ENCODE measurements around the gene FOXP1.

Gene FOXP1

DNA sequence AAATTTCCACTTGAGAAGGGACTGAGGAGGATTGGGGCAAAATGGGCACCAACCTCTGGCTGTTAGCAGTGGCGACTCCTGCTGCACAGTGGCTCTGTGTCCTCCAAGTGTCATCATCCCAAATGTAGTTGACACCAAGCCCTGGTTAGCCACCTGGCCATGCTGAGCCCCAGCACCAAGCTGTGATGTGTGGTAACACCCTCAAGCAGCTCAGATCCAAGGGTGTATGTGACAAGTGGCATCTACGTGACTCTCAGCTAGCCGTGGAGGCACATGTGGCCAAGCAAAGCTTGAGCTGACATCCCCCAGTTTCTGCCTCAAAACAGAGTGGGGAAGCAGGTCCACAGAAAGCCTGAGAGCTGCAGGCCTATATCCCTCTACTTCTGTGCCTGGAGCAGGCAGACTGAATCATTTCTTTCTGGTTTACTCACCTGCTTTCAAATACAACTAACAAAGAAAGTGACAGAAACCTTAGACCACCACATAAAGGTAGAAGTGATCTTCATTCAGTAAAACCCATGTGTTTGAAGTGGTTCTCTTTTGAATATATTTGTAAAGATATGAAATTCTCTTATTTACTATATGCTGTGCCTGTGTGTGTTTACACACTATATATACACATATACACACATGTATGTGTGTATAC lies 40.0 kb downstream of the FOXP1 start:
- Histone ChIP-seq H3K79me2 (ENCODE audit: insufficient read depth, low read length) (peaks cover 55% of the 10 kb centered on the region), H4K20me1 (ENCODE audit: insufficient read depth, low read length) (no peaks in the 10 kb centered on the region), H3K4me3 (ENCODE audit: low read depth, low read length, poor library complexity, severe bottlenecking) (peak overlapping the region; percentile 61), H3K9me2 (ENCODE audit: low read depth, low read length) (no peaks in the 10 kb centered on the region), H3K9me3 (ENCODE audit: low read length) (no peaks in the 10 kb centered on the region), H3K36me3 (ENCODE audit: insufficient read depth, low read length) (peaks cover 26% of the 10 kb centered on the region), H3K27me3 (ENCODE audit: insufficient read depth, low read length) (no peaks in the 10 kb centered on the region), H2AFZ (ENCODE audit: low read length) (no peak overlapping the region), H3K9ac (ENCODE audit: low read length) (peak overlapping the region; percentile 74), H3K4me2 (ENCODE audit: low read length) (peak overlapping the region; percentile 89), H3K27ac (ENCODE audit: low read depth, low read length, poor library complexity, severe bottlenecking) (peak overlapping the region; percentile 98), H3F3A (ENCODE audit: insufficient read depth, low read length) (0 out of 2 replicates have a peak, but pooled peaks cover 5% of the 10 kb centered on the region), H3K4me1 (ENCODE audit: insufficient read depth, low read length, severe bottlenecking) (peaks cover 89% of the 10 kb centered on the region)
- TF ChIP-seq, protein P1, sequence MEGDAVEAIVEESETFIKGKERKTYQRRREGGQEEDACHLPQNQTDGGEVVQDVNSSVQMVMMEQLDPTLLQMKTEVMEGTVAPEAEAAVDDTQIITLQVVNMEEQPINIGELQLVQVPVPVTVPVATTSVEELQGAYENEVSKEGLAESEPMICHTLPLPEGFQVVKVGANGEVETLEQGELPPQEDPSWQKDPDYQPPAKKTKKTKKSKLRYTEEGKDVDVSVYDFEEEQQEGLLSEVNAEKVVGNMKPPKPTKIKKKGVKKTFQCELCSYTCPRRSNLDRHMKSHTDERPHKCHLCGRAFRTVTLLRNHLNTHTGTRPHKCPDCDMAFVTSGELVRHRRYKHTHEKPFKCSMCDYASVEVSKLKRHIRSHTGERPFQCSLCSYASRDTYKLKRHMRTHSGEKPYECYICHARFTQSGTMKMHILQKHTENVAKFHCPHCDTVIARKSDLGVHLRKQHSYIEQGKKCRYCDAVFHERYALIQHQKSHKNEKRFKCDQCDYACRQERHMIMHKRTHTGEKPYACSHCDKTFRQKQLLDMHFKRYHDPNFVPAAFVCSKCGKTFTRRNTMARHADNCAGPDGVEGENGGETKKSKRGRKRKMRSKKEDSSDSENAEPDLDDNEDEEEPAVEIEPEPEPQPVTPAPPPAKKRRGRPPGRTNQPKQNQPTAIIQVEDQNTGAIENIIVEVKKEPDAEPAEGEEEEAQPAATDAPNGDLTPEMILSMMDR (IDR thresholded peaks at IDR 0.05; ENCODE audit: low read length), result no peak
- no peak for TF ChIP-seq EZH2 (IDR thresholded peaks at IDR 0.05; ENCODE audit: borderline replicate concordance, low read length)

DNA sequence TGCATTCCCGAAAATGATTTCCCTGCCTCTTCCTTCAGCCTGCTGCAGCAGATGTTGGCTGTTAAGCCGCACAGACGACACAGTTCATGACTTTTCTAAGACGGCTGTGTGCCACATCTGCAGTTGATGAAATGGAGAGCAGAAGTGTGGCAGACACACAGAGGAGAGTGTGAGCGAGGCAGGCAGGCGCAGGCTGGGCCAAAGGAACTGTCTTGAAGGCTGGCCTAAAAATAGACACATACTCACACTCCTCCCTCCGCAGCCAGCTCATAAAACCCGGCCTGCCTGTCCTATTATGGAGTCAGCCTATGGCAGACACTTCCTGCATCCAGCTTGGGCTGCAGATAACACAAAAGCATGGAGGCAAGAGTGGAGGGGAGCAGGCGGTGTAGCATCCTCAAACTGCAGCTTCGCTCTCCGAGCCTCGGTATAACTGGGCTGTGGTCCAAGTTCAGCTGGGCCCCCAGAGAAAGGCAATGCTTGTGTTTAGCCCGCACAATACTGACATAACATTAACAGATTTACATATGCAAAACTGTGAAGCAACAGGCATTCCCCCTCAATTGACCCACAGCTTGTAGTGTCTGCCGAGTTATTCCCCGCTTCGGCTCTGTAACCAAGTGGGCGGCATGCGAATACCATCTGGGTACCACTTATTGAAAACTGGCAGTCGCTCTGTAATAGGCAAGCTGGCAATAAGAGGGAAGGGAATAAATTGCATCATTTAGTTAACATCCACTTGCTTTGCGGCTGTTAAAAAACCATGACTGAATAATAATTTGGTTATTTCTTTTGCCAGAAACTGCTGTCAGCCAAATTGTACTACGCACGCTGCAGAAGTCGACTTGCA lies 40.8 kb downstream of the FOXP1 start:
- peak overlapping the region; percentile 61 for H3K4me3 ChIP-seq (ENCODE audit: low read depth, low read length, poor library complexity, severe bottlenecking)
- H2AFZ ChIP-seq (ENCODE audit: low read length), result no peak overlapping the region
- peaks cover 52% of the 10 kb centered on the region for H3K79me2 ChIP-seq (ENCODE audit: insufficient read depth, low read length)
- H3K27me3 ChIP-seq (ENCODE audit: insufficient read depth, low read length), result no peaks in the 10 kb centered on the region
- no peak for TF ChIP-seq EZH2 (IDR thresholded peaks at IDR 0.05; ENCODE audit: borderline replicate concordance, low read length)
- TF ChIP-seq, protein P1 (IDR thresholded peaks at IDR 0.05; ENCODE audit: low read length), result no peak
- peak overlapping the region; percentile 89 for H3K4me2 ChIP-seq (ENCODE audit: low read length)
- H3K9ac ChIP-seq (ENCODE audit: low read length), result peak overlapping the region; percentile 74
- H4K20me1 ChIP-seq (ENCODE audit: insufficient read depth, low read length), result no peaks in the 10 kb centered on the region
- H3F3A ChIP-seq (ENCODE audit: insufficient read depth, low read length), result 0 out of 2 replicates have a peak, but pooled peaks cover 5% of the 10 kb centered on the region
- H3K36me3 ChIP-seq (ENCODE audit: insufficient read depth, low read length), result peaks cover 26% of the 10 kb centered on the region; the same call in 1 of the 2 replicates
- H3K4me1 ChIP-seq (ENCODE audit: insufficient read depth, low read length, severe bottlenecking), result peaks cover 85% of the 10 kb centered on the region
- peak overlapping the region; percentile 98 for H3K27ac ChIP-seq (ENCODE audit: low read depth, low read length, poor library complexity, severe bottlenecking)
- H3K9me3 ChIP-seq (ENCODE audit: low read length), result no peaks in the 10 kb centered on the region
- no peaks in the 10 kb centered on the region for H3K9me2 ChIP-seq (ENCODE audit: low read depth, low read length)

DNA sequence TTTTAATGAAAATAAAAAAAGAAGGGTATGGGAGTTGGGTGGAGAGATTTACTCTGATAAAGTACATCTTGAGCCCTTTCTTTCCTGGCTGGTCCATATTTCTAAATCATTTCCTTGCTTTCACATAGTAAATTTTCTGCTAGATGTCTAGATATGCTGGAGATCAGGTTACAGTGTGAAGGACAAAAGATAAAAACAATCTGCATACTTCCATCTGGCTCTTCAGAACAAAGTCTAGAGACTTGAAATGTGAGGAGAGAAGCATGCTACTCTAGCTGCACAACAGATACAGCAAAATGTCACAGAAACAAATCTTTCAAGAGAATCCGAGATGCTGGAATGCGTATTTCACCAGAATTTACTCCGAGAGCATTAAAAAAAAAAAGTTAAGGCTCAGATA lies 42.2 kb downstream of the FOXP1 start:
- peak overlapping the region; percentile 89 for H3K4me2 ChIP-seq (ENCODE audit: low read length)
- no peak overlapping the region for H2AFZ ChIP-seq (ENCODE audit: low read length)
- TF ChIP-seq, protein P1 (IDR thresholded peaks at IDR 0.05; ENCODE audit: low read length), result no peak
- no peak for TF ChIP-seq EZH2 (IDR thresholded peaks at IDR 0.05; ENCODE audit: borderline replicate concordance, low read length)
- H3K79me2 ChIP-seq (ENCODE audit: insufficient read depth, low read length), result peaks cover 49% of the 10 kb centered on the region
- H3K9me2 ChIP-seq (ENCODE audit: low read depth, low read length), result no peaks in the 10 kb centered on the region
- peaks cover 71% of the 10 kb centered on the region for H3K4me1 ChIP-seq (ENCODE audit: insufficient read depth, low read length, severe bottlenecking)
- 0 out of 2 replicates have a peak, but pooled peaks cover 5% of the 10 kb centered on the region for H3F3A ChIP-seq (ENCODE audit: insufficient read depth, low read length)
- H3K4me3 ChIP-seq (ENCODE audit: low read depth, low read length, poor library complexity, severe bottlenecking), result peak overlapping the region; percentile 61
- H3K36me3 ChIP-seq (ENCODE audit: insufficient read depth, low read length), result peaks cover 30% of the 10 kb centered on the region; the same call in 1 of the 2 replicates
- no peaks in the 10 kb centered on the region for H3K27me3 ChIP-seq (ENCODE audit: insufficient read depth, low read length)
- no peaks in the 10 kb centered on the region for H3K9me3 ChIP-seq (ENCODE audit: low read length)
- no peaks in the 10 kb centered on the region for H4K20me1 ChIP-seq (ENCODE audit: insufficient read depth, low read length)
- H3K27ac ChIP-seq (ENCODE audit: low read depth, low read length, poor library complexity, severe bottlenecking), result peak overlapping the region; percentile 98
- H3K9ac ChIP-seq (ENCODE audit: low read length), result peak overlapping the region; percentile 74
